ENCODE measurements around the gene WDR5B. TPM values are rescaled to one million over a fixed set of nuclear protein-coding genes. Genes with fewer than 3 reads are reported as not detected.

The WDR5B gene
- total and polyA plus RNA-seq, 7 donors = 1.2 to 6.5 (median 2.5) TPM

DNA sequence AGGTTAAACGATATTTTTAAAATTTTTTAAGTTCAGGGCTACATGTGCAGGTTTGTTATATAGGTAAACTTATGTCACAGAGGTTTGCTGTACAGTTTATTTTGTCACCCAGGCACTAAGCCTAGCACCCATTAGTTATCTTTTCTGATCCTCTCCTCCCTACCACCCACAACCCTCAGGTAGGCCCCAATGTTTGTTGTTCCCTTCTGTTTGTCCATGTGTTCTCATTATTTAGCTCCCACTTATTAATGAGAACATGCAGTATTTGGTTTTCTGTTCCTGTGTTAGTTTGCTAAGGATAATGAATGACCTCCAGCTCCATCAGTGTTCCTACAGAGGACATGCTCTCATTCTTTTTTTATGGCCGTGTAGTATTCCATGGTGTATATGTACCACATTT lies 16.9 kb downstream of the WDR5B start:
- H3K9me3 ChIP-seq = no peaks in the 10 kb centered on the region
- no peaks in the 10 kb centered on the region for H3K4me1 ChIP-seq
- H3K36me3 ChIP-seq (ENCODE audit: insufficient read depth in 1 of 2, low read depth in 1 of 2) = peaks cover 0 to 14% of the 10 kb centered on the region in 2 donors
- intact Hi-C loops (cut with DNase I) = no loop called here
- TF ChIP-seq, protein P1, sequence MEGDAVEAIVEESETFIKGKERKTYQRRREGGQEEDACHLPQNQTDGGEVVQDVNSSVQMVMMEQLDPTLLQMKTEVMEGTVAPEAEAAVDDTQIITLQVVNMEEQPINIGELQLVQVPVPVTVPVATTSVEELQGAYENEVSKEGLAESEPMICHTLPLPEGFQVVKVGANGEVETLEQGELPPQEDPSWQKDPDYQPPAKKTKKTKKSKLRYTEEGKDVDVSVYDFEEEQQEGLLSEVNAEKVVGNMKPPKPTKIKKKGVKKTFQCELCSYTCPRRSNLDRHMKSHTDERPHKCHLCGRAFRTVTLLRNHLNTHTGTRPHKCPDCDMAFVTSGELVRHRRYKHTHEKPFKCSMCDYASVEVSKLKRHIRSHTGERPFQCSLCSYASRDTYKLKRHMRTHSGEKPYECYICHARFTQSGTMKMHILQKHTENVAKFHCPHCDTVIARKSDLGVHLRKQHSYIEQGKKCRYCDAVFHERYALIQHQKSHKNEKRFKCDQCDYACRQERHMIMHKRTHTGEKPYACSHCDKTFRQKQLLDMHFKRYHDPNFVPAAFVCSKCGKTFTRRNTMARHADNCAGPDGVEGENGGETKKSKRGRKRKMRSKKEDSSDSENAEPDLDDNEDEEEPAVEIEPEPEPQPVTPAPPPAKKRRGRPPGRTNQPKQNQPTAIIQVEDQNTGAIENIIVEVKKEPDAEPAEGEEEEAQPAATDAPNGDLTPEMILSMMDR (IDR thresholded peaks at IDR 0.05) = no peak
- H3K27me3 ChIP-seq (ENCODE audit: insufficient read depth in 3 of 3, low read length in 2 of 3) = no peaks in the 10 kb centered on the region
- WGBS, 3 donors = 93 to 96% (median 95%) methylated on average over 2 of the region's 2 CpGs
- ATAC-seq = no peak
- DNase-seq = no peak
- H3K27ac ChIP-seq = no peak overlapping the region
- H3K4me3 ChIP-seq = no peak overlapping the region

DNA sequence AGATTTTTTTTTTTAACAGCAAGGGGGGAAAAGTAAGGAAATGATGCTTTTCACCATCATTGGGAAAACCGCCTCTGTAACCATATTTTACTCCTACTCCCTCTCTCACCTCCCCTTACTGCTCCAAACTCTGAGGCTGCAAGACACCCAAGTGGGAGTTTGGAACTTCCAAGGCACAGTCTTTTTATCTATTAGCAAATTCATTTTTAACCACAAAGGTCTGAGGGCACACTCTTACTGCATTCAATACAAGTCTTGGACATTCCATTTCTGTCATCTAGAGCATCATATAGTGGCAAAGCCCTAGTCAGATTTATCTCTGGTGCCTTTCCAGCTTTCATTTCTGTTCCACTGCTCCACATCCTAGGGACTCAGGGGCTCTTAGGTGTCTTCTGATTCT lies 18.7 kb downstream of the WDR5B start:
- Histone ChIP-seq H3K4me3 (no peak overlapping the region), H3K4me1 (no peaks in the 10 kb centered on the region), H3K9me3 (no peaks in the 10 kb centered on the region), H3K36me3 (ENCODE audit: insufficient read depth in 1 of 2, low read depth in 1 of 2) (peaks cover 0 to 5% of the 10 kb centered on the region in 2 donors), H3K27me3 (ENCODE audit: insufficient read depth in 3 of 3, low read length in 2 of 3) (no peaks in the 10 kb centered on the region), H3K27ac (no peak overlapping the region)
- intact Hi-C loops (cut with DNase I) = no loop called here
- DNase-seq (no peak), ATAC-seq (no peak)
- 95 to 98% (median 96%) methylated on average over 1 of the region's 1 CpG for WGBS, 3 donors
- TF ChIP-seq, protein P1 (IDR thresholded peaks at IDR 0.05) = no peak

DNA sequence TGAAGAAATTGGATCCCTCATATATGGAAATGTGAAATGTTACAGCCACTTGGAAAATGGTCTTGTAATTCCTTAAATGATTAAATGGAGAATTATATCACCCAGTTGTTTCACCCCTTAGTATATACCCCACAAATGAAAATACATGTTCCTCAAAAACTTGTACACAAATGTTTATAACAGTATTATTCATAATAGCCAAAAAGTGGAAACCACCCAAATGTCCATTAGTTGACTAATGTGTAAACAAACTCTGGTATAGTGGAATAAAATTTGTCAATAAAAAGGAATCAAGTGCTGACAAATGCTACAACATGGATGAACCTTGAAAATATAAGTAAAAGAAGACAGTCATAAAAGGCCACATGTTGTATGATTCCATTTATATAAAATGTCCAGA lies 19.4 kb downstream of the WDR5B start:
- Histone ChIP-seq H3K27ac (no peak overlapping the region), H3K4me3 (no peak overlapping the region), H3K27me3 (ENCODE audit: insufficient read depth in 3 of 3, low read length in 2 of 3) (no peaks in the 10 kb centered on the region), H3K36me3 (ENCODE audit: insufficient read depth in 1 of 2, low read depth in 1 of 2) (peaks cover 0 to 5% of the 10 kb centered on the region in 2 donors), H3K9me3 (no peaks in the 10 kb centered on the region), H3K4me1 (no peaks in the 10 kb centered on the region)
- intact Hi-C loops (cut with DNase I) = no loop called here
- ATAC-seq = no peak
- TF ChIP-seq, protein P1 (IDR thresholded peaks at IDR 0.05) = no peak
- DNase-seq = no peak

DNA sequence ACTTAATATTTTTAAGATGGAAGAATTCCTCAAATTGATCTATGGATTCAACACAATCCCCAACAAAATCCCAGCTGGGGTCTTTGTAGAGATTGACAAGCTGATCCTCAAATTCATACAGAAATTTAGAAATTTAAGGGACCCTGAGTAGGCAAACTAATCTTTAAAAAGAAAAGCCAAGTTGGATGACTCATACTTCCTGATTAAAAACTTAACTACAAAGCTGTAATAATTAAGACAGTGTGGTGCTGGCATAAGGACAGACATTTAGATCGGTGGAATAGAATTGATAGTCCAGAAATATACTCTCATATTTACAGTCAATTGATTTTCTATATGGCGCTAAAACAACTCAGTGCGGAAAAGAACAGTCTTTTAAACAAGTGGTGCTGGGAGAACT lies 20.3 kb downstream of the WDR5B start:
- Histone ChIP-seq H3K27me3 (ENCODE audit: insufficient read depth in 3 of 3, low read length in 2 of 3) (no peaks in the 10 kb centered on the region), H3K9me3 (no peaks in the 10 kb centered on the region), H3K4me1 (no peaks in the 10 kb centered on the region), H3K27ac (no peak overlapping the region), H3K4me3 (no peak overlapping the region), H3K36me3 (ENCODE audit: insufficient read depth in 1 of 2, low read depth in 1 of 2) (peaks cover 0 to 5% of the 10 kb centered on the region in 2 donors)
- WGBS, 3 donors = 58 to 62% (median 62%) methylated on average over 3 of the region's 3 CpGs
- intact Hi-C loops (cut with DNase I) = no loop called here
- no peak for ATAC-seq
- TF ChIP-seq, protein P1 (IDR thresholded peaks at IDR 0.05) = no peak
- no peak for DNase-seq

DNA sequence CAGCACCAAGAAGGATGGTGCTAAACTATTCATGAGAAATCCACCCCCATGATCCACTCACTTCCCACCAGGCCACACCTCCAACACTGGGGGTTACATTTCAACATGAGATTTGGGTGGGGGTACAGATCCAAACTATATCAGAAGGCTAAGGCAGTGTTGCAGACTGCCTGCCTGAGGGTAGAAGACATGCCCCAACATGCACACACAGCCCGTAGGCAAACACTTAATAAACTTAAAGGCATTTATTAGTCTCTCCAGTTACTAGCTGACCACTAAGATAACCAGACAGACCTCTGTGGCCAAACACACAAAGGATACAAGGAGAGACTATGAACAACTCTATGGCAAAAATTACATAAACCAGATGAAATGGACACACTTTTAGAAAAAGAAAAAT lies 21.7 kb downstream of the WDR5B start:
- no peaks in the 10 kb centered on the region for H3K4me1 ChIP-seq
- 72 to 82% (median 73%) methylated on average over 1 of the region's 1 CpG for WGBS, 3 donors
- no peak for ATAC-seq

More for the DNA sequence above, 21.7 kb downstream of the WDR5B start:
- no peak overlapping the region for H3K27ac ChIP-seq
- no peak overlapping the region for H3K4me3 ChIP-seq
- H3K9me3 ChIP-seq = no peaks in the 10 kb centered on the region
- intact Hi-C loops (cut with DNase I) = loop anchor here in 1 of 2 donors (5.0 kb wide), 1 partner anchor 168 kb away; the partner anchor contains the start of genes DTX3L and PARP9
- H3K36me3 ChIP-seq (ENCODE audit: insufficient read depth in 1 of 2, low read depth in 1 of 2) = peaks cover 0 to 5% of the 10 kb centered on the region in 2 donors
- DNase-seq = no peak
- H3K27me3 ChIP-seq (ENCODE audit: insufficient read depth in 3 of 3, low read length in 2 of 3) = no peaks in the 10 kb centered on the region
- TF ChIP-seq, protein P1 (IDR thresholded peaks at IDR 0.05) = no peak

Measured in psoas muscle (tissue), 8 donors.